Effector CD4-positive, alpha-beta T cell (primary cell): ENCODE data around the gene RCSD1.

ENCODE experiments used
- DNase-seq: peaks from one replicate; pipeline ENCODE4 v3.0.0-alpha.2; 2020

RCSD1 gene

GRCh38 chr1:167750641-167751040 lies 120.6 kb downstream of the RCSD1 start:
- DNase-seq = no peak

- DNase-seq = no peak
Observed at GRCh38 chr1:167751676-167752075, 121.6 kb downstream of the RCSD1 start.

- no peak for DNase-seq
Observed at GRCh38 chr1:167752219-167752985, 122.4 kb downstream of the RCSD1 start.

- no peak for DNase-seq
Observed at GRCh38 chr1:167755654-167756053, 125.6 kb downstream of the RCSD1 start.
